ENCODE data around the gene C16orf78.
"Not testable (repeated sequence)": the region's sequence is repeated elsewhere in the genome, so short reads cannot be mapped to it uniquely, and the experiment has no call there.

C16orf78 gene

DNA sequence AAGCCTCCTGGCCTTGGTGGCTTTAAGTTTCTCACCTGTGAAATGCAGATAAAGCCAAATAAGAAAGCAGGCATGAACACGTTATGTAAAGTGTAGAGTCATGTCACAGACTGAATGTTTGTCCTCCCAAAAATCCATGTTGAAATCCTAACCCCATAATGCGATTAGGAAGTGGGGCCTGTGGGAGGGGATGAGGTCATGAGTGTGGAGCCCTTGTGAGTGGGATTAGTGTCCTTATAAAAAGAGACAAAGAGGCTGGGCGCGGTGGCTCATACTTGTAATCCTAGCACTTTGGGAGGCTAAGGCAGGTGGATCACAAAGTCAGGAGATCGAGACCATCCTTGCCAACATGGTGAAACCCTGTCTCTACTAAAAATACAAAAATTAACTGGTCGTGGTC, 19.5 kb upstream of the C16orf78 start:
- Mint-ChIP-seq H3K4me3 (no peak overlapping the region), H3K4me1 (peaks cover 4% of the 10 kb centered on the region), H3K36me3 (ENCODE audit: low read depth) (no peaks in the 10 kb centered on the region), H3K9me3 (no peaks in the 10 kb centered on the region), H3K27ac (no peak overlapping the region), H3K27me3 (ENCODE audit: low read depth) (peaks cover 52% of the 10 kb centered on the region)
- TF ChIP-seq CTCF (IDR thresholded peaks at IDR 0.05; ENCODE audit: unreplicated experiment in 3 of 3), result no peak

- H3K36me3 Mint-ChIP-seq (ENCODE audit: low read depth), result no peaks in the 10 kb centered on the region
- no peak overlapping the region for H3K27ac Mint-ChIP-seq
- no peak for TF ChIP-seq CTCF (IDR thresholded peaks at IDR 0.05; ENCODE audit: unreplicated experiment in 3 of 3)
- H3K4me3 Mint-ChIP-seq, result no peak overlapping the region
- peaks cover 52% of the 10 kb centered on the region for H3K27me3 Mint-ChIP-seq (ENCODE audit: low read depth)
- no peaks in the 10 kb centered on the region for H3K9me3 Mint-ChIP-seq
- peaks cover 4% of the 10 kb centered on the region for H3K4me1 Mint-ChIP-seq
These were observed 18.6 kb upstream of the C16orf78 start for GRCh38 chr16:49354991-49355390.

- Mint-ChIP-seq H3K4me1 (peaks cover 4% of the 10 kb centered on the region), H3K27me3 (ENCODE audit: low read depth) (peaks cover 41% of the 10 kb centered on the region), H3K27ac (no peak overlapping the region), H3K4me3 (no peak overlapping the region), H3K9me3 (no peaks in the 10 kb centered on the region), H3K36me3 (ENCODE audit: low read depth) (no peaks in the 10 kb centered on the region)
- TF ChIP-seq CTCF (IDR thresholded peaks at IDR 0.05; ENCODE audit: unreplicated experiment in 3 of 3), result no peak
These were observed 17.5 kb upstream of the C16orf78 start for GRCh38 chr16:49355933-49356665.

- no peak overlapping the region for H3K4me3 Mint-ChIP-seq
- TF ChIP-seq CTCF (IDR thresholded peaks at IDR 0.05; ENCODE audit: unreplicated experiment in 3 of 3), result no peak
- peaks cover 4% of the 10 kb centered on the region for H3K4me1 Mint-ChIP-seq
- H3K9me3 Mint-ChIP-seq, result no peaks in the 10 kb centered on the region
- H3K27me3 Mint-ChIP-seq (ENCODE audit: low read depth), result peaks cover 39% of the 10 kb centered on the region
- H3K27ac Mint-ChIP-seq, result no peak overlapping the region
- no peaks in the 10 kb centered on the region for H3K36me3 Mint-ChIP-seq (ENCODE audit: low read depth)
These were observed 16.7 kb upstream of the C16orf78 start for GRCh38 chr16:49356728-49357488.

GRCh38 chr16:49359591-49359990, 14.0 kb upstream of the C16orf78 start:
- H3K9me3 Mint-ChIP-seq, result no peaks in the 10 kb centered on the region
- peaks cover 30% of the 10 kb centered on the region for H3K27me3 Mint-ChIP-seq (ENCODE audit: low read depth)
- H3K36me3 Mint-ChIP-seq (ENCODE audit: low read depth), result no peaks in the 10 kb centered on the region
- H3K4me3 Mint-ChIP-seq, result no peak overlapping the region
- no peak for TF ChIP-seq CTCF (IDR thresholded peaks at IDR 0.05; ENCODE audit: unreplicated experiment in 3 of 3)
- H3K27ac Mint-ChIP-seq, result no peak overlapping the region
- peaks cover 4% of the 10 kb centered on the region for H3K4me1 Mint-ChIP-seq

DNA sequence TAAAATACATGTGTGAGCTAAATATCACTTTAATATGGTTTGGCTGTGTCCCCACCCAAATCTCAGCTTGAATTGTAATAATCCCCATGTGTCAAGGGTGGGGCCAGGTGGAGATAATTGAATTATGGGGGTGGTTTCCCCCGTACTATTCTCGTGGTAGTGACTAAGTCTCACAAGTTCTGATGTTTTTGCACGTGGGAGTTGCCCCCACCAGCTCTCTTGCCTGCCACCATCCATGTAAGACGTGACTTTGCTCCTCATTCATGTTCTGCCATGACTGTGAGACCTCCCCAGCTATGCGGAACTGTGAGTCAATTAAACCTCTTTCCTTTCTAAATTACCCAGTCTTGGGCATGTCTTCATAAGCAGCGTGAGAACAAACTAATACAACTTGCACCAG, 11.9 kb upstream of the C16orf78 start:
- not testable (repeated sequence) for H3K27ac Mint-ChIP-seq; H3K4me3 Mint-ChIP-seq; H3K36me3 Mint-ChIP-seq (ENCODE audit: low read depth); H3K9me3 Mint-ChIP-seq
- Mint-ChIP-seq H3K27me3 (ENCODE audit: low read depth) (peaks cover 29% of the 10 kb centered on the region), H3K4me1 (peaks cover 19% of the 10 kb centered on the region)
